GM12892 (cell line): Measurements from ENCODE around the gene COA1.

Experiments used
- POLR2A ChIP-seq: IDR thresholded peaks from 2 replicates; pipeline ENCODE4 v1.6.1; 2011; ENCODE audit warnings: low read depth, low read length, control low read depth
- POLR2AphosphoS5 ChIP-seq: IDR thresholded peaks from 2 replicates; pipeline ENCODE4 v1.6.1; 2011; ENCODE audit warnings: low read depth, low read length, control low read depth
- TAF1 ChIP-seq: IDR thresholded peaks from 2 replicates; pipeline ENCODE4 v1.6.1; 2011; ENCODE audit warnings: low read depth, mild to moderate bottlenecking, control low read depth, low read length, borderline replicate concordance

- no peak for TF ChIP-seq POLR2A
- no peak for TF ChIP-seq POLR2AphosphoS5
- no peak for TF ChIP-seq TAF1
Measured at GRCh38 chr7:43735403-43735801, 6.1 kb upstream of the COA1 start.
